Keratinocyte (primary cell): Measurements from ENCODE around the gene EVPLL.

Experiments
- CTCF ChIP-seq, 3 experiments: IDR thresholded peaks in 1 of 3; conservative IDR thresholded peaks in 1 of 3; optimal IDR thresholded peaks in 1 of 3; 2 replicates in 2 of 3; 3 replicates in 1 of 3; pipeline versions ENCODE3 to v1.5.1; 2011; ENCODE audit warnings: low read length in 3 of 3, mild to moderate bottlenecking in 3 of 3, moderate library complexity in 2 of 3, control low read depth in 1 of 3, inconsistent platforms in 1 of 3; ENCODE audit not compliant: insufficient read depth in 2 of 3; ENCODE audit errors: extremely low read depth in 1 of 3
- EZH2 ChIP-seq: IDR thresholded peaks from one replicate; pipeline ENCODE4 v1.6.1; 2012; ENCODE audit warnings: inconsistent platforms, mild to moderate bottlenecking, low read length, moderate library complexity

DNA sequence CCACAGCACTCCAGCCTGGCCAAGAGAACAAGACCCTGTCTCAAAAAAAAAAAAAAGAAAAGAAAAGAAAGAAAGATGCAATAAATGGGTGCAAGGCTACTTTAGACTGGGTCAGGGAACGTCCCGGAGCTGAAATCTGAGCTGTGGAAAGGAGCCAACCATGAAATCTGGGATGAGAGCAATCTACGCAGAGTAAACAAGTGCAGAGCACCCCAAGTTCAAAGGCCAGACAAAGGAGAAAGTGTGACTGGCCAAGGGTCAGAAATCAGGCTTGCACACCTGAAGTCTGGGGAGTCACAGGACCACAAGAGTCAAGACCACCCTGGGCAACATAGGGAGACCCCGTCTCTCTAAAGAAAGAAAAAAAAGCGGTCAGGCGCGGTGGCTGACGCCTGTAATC is 17.1 kb upstream of the EVPLL start:
- TF ChIP-seq CTCF (optimal IDR thresholded peaks at IDR 0.05 in 1 of 3, IDR thresholded peaks at IDR 0.05 in 1 of 3, conservative IDR thresholded peaks at IDR 0.05 in 1 of 3; ENCODE audit: extremely low read depth in 1 of 3, insufficient read depth in 2 of 3, low read length in 3 of 3) (no peak), EZH2 (no peak)
